Measurements from ENCODE around the gene DHX35.

The DHX35 gene

GRCh38 chr20:39044501-39044900, 82.4 kb downstream of the DHX35 start:
- DNase-seq (ENCODE audit: low read depth): no peak
- H3K4me3 ChIP-seq (ENCODE audit: low read length): no peak overlapping the region
- TF ChIP-seq, protein P1, sequence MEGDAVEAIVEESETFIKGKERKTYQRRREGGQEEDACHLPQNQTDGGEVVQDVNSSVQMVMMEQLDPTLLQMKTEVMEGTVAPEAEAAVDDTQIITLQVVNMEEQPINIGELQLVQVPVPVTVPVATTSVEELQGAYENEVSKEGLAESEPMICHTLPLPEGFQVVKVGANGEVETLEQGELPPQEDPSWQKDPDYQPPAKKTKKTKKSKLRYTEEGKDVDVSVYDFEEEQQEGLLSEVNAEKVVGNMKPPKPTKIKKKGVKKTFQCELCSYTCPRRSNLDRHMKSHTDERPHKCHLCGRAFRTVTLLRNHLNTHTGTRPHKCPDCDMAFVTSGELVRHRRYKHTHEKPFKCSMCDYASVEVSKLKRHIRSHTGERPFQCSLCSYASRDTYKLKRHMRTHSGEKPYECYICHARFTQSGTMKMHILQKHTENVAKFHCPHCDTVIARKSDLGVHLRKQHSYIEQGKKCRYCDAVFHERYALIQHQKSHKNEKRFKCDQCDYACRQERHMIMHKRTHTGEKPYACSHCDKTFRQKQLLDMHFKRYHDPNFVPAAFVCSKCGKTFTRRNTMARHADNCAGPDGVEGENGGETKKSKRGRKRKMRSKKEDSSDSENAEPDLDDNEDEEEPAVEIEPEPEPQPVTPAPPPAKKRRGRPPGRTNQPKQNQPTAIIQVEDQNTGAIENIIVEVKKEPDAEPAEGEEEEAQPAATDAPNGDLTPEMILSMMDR (conservative IDR thresholded peaks at IDR 0.05; ENCODE audit: low read depth, low read length): no peak

DNA sequence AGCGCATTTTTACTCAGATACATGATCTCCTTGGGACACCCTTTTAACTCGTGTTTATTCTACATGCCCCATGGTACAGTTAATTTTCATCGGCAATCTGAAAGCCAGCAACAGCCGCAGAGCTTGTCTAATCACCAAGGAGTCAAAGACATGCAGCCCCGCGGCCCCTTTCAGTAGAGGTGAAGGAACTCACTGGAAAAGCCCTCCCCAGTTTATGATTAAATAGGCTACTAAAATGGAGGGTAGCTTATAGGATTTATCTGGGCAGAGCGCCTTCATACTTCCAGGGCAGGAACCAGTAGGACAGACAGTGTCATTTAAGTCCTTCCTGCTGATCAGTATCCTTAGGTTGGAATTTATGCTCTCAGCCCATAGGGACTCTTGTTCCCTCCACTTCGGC, 83.5 kb downstream of the DHX35 start:
- DNase-seq (ENCODE audit: low read depth): no peak
- TF ChIP-seq, protein P1 (conservative IDR thresholded peaks at IDR 0.05; ENCODE audit: low read depth, low read length): no peak
- H3K4me3 ChIP-seq (ENCODE audit: low read length): no peak overlapping the region

DNA sequence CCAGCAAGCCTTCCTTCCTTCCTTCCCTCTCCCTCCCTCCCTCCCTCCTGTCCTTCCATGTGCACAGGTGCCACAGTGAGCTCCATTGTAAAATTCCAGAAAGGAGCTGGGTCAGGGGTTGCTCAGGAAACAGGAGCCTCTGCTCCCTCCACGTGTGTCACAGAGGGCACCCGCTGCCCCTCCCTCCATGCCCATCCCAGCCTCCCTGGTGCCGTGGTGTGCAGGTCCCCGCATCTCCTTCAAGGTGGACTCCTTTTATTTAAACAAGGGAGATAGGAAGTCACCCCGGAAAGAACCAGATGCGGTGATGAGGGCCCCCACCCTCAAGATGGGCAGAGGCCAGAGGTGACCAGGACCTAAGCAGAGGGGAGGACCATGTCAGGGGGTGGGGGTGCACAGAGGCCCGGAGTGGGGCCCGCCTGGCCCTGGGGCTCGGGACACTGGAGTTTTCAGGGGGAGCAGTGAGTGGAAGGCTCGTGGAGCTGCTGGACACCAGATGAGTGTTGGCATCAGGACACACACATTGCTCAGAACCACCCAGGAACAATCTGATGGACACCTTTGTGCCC, 85.4 kb downstream of the DHX35 start:
- no peak overlapping the region for H3K4me3 ChIP-seq (ENCODE audit: low read length)
- TF ChIP-seq, protein P1 (conservative IDR thresholded peaks at IDR 0.05; ENCODE audit: low read depth, low read length): no peak
- DNase-seq (ENCODE audit: low read depth): no peak

- no peak overlapping the region for H3K4me3 ChIP-seq (ENCODE audit: low read length)
- peak; percentile 5 for DNase-seq (ENCODE audit: low read depth)
- TF ChIP-seq, protein P1 (conservative IDR thresholded peaks at IDR 0.05; ENCODE audit: low read depth, low read length): peak; percentile 100
Observed at GRCh38 chr20:39048000-39048696, 86.0 kb downstream of the DHX35 start.

DNA sequence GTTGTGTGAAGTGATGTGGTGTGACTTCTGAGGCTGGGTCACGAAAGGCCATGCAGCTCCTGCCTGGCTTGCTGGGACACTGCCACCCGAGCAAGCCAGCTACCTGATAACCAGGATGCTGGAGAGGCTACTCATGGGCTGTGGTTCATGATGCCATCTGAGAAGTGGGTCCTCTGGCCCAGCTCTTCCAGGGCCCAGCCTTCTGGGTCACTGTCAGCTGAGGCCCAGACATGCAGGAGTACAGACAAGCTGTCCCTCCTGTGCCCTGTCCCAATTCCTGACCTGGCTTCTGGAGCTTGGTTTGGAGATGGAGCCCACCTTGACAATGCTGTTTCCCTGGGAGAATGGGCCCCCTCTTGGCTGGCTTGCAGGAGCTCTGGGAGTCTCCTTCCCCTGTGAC, 87.0 kb downstream of the DHX35 start:
- DNase-seq (ENCODE audit: low read depth): no peak
- TF ChIP-seq, protein P1 (conservative IDR thresholded peaks at IDR 0.05; ENCODE audit: low read depth, low read length): no peak
- H3K4me3 ChIP-seq (ENCODE audit: low read length): no peak overlapping the region

DNA sequence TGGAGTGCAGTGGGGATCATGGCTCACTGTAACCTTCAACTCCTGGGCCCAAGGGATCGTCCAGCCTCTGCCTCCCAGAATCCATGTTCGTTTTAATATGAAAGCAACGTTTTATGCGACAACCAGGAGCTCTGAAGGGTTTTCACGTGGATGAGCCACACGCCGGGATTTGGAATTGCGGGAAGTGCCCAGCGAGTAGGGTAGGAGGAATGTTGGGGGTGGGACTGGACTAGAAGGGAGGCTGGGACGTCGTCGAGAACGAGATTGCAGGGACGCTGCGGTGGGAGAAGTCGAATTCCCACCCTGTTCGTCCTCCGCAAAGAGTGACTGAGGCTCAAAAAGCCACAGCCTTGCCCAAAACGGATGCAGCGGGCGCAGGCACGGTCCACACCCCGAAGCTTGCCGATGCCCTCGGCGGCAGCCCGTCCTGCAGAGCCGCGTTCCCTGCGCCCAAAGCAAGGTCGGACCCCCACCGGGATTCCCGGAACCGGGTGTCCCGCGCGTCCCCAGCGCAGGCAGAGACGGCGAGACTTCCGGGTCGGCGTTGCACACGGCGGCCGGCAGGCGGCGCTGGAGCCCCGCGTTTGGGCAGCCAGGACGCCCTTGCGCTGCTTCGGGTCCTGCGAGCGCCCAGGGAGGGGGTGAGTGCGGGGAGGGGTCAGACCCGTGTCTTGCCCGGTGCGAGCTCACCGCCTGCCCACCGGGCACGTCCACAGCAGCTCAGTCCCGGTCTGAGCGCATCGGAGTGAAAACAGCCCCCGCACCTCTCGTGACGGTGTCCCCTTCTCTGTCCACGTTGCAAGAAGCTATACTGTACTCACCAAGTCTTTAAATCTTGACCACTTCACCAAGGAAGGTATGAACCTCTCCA, 87.8 kb downstream of the DHX35 start:
- TF ChIP-seq, protein P1 (conservative IDR thresholded peaks at IDR 0.05; ENCODE audit: low read depth, low read length): peak; percentile 89
- peak; percentile 7 for DNase-seq (ENCODE audit: low read depth)

More for the DNA sequence above, 87.8 kb downstream of the DHX35 start:
- H3K4me3 ChIP-seq (ENCODE audit: low read length): peak overlapping the region; percentile 64
